Neuron (in vitro differentiated cells): Measurements from ENCODE around the gene IL18BP.

ENCODE experiments used
- H2AFZ ChIP-seq: one replicate; pipeline ENCODE4 v1.6.1; 2013; ENCODE audit warnings: low read depth, mild to moderate bottlenecking, inconsistent platforms, low read length, moderate library complexity
- H3K27me3 ChIP-seq: one replicate; pipeline ENCODE4 v1.6.1; 2013; ENCODE audit warnings: low read length; ENCODE audit not compliant: insufficient read depth
- H3K36me3 ChIP-seq: one replicate; pipeline ENCODE4 v1.6.1; 2013; ENCODE audit warnings: low read length; ENCODE audit not compliant: insufficient read depth
- H3K4me1 ChIP-seq: one replicate; pipeline ENCODE4 v1.6.1; 2013; ENCODE audit warnings: low read length; ENCODE audit not compliant: insufficient read depth
- H3K4me3 ChIP-seq: 2 replicates; pipeline ENCODE4 v1.5.1; 2013; ENCODE audit warnings: mild to moderate bottlenecking, low read length, moderate library complexity
- H3K9me3 ChIP-seq: one replicate; pipeline ENCODE4 v1.6.1; 2013; ENCODE audit warnings: low read length

IL18BP gene

DNA sequence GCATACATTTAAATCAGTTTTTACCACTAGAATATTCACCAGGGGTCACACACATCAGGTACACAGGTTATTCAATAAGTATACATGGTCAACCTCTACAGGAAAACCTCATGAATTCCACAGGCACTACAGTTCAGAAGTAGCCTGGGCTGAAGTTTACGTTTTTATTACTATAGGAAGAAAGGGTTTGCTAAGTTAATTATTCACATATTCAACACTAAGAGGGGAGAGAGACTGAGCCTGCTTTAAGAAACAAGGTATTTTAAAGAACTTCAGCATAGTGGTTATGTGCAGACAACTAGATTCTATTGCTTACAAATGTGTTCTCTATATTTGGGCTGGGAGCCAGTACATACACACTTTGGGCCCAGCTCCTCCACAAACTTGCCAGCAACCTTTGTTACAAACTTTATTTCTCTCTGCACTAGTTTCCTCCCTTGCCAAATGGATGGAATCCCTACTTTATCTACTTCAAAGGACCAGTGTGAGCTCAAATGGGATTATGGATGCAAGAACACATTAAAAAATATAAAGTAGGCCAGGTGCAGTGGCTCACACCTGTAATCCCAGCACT, 31.9 kb downstream of the IL18BP start:
- no peaks in the 10 kb centered on the region for H3K9me3 ChIP-seq
- peaks cover 75% of the 10 kb centered on the region for H3K36me3 ChIP-seq
- no peak overlapping the region for H3K4me3 ChIP-seq
- H2AFZ ChIP-seq = no peak overlapping the region
- H3K4me1 ChIP-seq = no peaks in the 10 kb centered on the region
- H3K27me3 ChIP-seq = no peaks in the 10 kb centered on the region

GRCh38 chr11:72036687-72037086, 38.0 kb downstream of the IL18BP start:
- peaks cover 30% of the 10 kb centered on the region for H3K4me1 ChIP-seq
- H3K9me3 ChIP-seq = no peaks in the 10 kb centered on the region
- peaks cover 33% of the 10 kb centered on the region for H3K36me3 ChIP-seq
- no peak overlapping the region for H3K4me3 ChIP-seq
- no peaks in the 10 kb centered on the region for H3K27me3 ChIP-seq
- H2AFZ ChIP-seq = no peak overlapping the region

DNA sequence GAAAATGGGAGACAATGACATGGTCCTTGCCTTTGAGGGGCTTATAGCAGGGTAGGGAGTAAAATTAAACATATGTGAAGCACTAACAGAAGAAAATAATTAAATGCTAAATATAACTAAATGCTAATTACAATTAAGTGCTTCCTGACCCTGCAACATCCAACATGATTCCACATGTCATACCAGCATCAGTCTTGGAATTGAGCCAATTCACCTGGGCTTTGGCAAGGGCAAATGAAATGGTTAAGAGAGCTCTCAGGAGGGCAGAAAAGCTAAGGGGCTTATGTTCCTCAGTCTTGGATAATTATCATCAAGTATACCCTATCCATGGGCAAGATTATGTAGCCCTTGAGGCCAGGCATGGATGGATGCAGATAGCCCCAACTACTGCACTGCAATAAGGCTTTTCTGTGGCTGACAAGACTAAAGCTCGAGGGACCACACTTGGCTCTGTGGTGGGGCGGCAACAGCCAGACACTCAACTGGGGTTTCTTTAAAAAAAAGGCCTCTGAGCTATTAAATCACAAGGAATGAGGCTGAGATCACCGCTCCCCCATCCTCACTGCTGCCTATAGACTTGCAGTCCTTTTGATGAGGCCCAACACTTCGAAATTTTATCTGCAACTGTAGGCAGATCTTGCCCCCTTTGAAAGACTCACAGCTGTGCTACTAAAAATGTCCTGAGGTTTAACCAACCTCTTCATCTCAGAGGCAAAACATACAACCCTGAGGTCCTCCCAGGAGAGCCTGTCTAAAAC, 39.0 kb downstream of the IL18BP start:
- H3K27me3 ChIP-seq = no peaks in the 10 kb centered on the region
- H3K9me3 ChIP-seq = no peaks in the 10 kb centered on the region
- H2AFZ ChIP-seq = no peak overlapping the region
- peaks cover 39% of the 10 kb centered on the region for H3K4me1 ChIP-seq
- H3K4me3 ChIP-seq = no peak overlapping the region
- peaks cover 25% of the 10 kb centered on the region for H3K36me3 ChIP-seq

GRCh38 chr11:72038491-72038890, 39.8 kb downstream of the IL18BP start:
- Histone ChIP-seq H3K9me3 (no peaks in the 10 kb centered on the region), H3K36me3 (peaks cover 20% of the 10 kb centered on the region), H2AFZ (no peak overlapping the region), H3K27me3 (no peaks in the 10 kb centered on the region), H3K4me1 (peaks cover 41% of the 10 kb centered on the region), H3K4me3 (peak overlapping the region; percentile 68)

DNA sequence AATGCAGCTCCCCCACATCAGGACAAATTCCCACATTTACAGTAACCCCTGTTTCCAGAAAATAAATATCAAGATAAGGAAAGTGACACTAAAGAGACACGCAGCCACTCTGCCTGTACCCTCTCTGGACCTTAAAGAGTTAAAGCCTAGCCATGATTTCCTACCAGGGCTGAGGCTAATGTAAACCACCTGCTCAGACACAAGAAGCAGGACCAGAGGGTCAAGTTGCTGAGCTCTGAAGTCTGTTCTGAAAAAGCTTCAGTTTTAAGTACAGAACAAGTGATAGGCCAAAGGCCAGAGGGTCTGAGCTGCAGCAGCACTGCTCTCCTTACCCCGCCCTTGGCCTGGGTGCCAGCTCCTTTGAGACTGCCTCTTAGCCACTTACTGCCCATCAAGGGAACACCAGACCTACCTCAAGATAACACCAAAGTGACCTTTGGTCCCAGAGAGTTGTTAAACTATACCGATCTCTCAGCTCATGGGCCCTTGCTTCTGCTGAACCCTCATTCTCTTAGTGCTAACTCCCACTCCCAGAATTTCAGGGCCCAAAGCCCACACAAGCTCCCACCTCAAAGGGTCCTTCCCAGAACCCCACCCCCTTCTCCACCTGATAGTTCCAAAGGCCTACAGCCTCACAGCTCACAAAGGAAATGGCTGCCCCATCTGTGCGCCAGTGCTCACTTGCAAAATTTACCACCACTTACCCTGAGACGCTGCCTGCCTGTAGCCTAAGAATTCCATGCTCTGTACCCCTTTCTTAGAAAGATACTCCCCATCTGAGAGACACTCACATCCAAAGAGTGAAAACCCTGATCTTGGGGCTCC, 40.5 kb downstream of the IL18BP start:
- H3K4me1 ChIP-seq = peaks cover 41% of the 10 kb centered on the region
- H3K27me3 ChIP-seq = no peaks in the 10 kb centered on the region
- H3K4me3 ChIP-seq = peak overlapping the region; percentile 68
- H3K9me3 ChIP-seq = no peaks in the 10 kb centered on the region
- no peak overlapping the region for H2AFZ ChIP-seq
- H3K36me3 ChIP-seq = peaks cover 15% of the 10 kb centered on the region

GRCh38 chr11:72039856-72040401, 41.2 kb downstream of the IL18BP start:
- Histone ChIP-seq H3K4me1 (peaks cover 41% of the 10 kb centered on the region), H3K4me3 (peak overlapping the region; percentile 68), H3K9me3 (no peaks in the 10 kb centered on the region), H3K36me3 (peaks cover 10% of the 10 kb centered on the region), H3K27me3 (no peaks in the 10 kb centered on the region), H2AFZ (no peak overlapping the region)

DNA sequence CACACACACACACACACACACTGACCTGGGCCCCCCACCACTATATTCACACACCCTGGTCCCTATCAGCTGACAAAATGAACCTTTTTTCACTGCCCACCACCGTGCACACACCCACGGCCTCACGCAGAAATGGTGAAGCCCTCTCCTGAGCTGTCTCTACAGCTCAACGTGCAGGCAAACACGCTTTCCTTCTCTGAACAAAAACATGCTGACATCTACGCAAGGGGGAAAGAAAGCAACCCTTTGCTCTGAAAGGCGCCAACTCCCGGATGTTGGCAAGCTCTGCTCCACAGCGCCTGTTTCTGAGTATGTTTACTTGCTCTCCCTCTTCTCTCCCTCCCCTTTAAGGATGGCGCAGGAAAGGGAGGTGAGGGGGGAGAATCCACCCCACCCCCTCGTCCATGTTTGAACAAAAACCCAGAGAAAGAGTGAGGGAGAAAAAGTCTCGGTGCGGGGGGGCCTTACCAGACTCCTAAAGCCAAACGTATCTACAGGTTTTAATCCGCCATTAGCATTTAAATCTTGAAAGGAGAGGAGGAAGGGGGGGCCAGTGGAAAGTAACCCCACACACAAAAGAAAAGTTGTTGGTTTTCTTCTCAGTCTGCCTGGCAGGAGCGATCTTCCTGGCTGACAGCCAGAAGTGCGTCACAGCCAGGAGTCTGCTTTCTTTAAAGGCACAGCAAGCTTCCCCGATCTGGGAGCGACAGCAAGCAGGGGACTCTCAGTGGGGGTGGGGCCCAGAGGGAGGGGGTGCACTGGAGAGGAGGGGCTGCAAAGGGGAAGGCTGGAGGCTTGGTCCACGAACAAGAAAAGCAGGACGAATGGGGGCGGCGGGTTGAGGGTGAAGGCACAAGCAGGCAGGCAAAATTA, 42.0 kb downstream of the IL18BP start:
- peaks cover 7% of the 10 kb centered on the region for H3K36me3 ChIP-seq
- H3K27me3 ChIP-seq = no peaks in the 10 kb centered on the region
- H3K9me3 ChIP-seq = no peaks in the 10 kb centered on the region
- H3K4me3 ChIP-seq = peak overlapping the region; percentile 68
- H3K4me1 ChIP-seq = peaks cover 41% of the 10 kb centered on the region
- H2AFZ ChIP-seq = no peak overlapping the region

GRCh38 chr11:72041364-72042063, 42.8 kb downstream of the IL18BP start:
- peak overlapping the region; percentile 68 for H3K4me3 ChIP-seq
- H3K36me3 ChIP-seq = peaks cover 3% of the 10 kb centered on the region
- peaks cover 41% of the 10 kb centered on the region for H3K4me1 ChIP-seq
- H2AFZ ChIP-seq = peak overlapping the region; percentile 17
- no peaks in the 10 kb centered on the region for H3K9me3 ChIP-seq
- H3K27me3 ChIP-seq = no peaks in the 10 kb centered on the region

DNA sequence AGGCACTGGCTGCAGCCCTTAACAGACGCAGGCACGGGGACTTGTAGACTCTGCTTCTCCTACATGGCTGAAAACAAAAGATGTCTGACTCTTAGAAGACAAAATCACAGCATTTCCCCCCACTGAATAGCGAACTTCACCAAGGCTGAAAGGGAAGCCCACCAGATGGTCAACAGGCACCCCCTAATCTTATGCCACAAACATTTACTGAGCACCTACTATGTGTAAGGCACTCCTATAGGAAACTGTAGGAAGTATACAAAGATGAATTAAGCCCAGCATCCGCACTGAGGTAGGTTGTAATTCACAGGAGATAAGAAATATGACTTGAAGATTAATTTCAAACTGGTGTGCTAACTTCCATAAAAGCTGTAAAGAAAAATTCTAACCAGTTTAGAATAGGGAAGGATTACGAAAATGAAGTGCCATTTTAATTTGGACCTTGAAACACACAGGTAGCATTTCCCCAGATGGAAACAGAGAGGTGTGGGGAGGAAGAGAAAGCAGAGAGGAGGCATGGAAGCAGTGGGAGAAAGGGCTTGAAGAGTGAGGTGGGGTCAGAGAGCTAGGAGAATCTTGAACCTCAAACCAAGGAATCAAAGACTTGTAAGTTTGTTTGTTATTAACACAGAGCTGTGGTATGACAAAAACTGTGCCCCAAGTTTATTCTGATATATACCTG, 43.5 kb downstream of the IL18BP start:
- Histone ChIP-seq H3K4me1 (peaks cover 41% of the 10 kb centered on the region), H3K4me3 (peak overlapping the region; percentile 68), H3K27me3 (no peaks in the 10 kb centered on the region), H3K36me3 (peaks cover 3% of the 10 kb centered on the region), H2AFZ (peak overlapping the region; percentile 17), H3K9me3 (no peaks in the 10 kb centered on the region)

DNA sequence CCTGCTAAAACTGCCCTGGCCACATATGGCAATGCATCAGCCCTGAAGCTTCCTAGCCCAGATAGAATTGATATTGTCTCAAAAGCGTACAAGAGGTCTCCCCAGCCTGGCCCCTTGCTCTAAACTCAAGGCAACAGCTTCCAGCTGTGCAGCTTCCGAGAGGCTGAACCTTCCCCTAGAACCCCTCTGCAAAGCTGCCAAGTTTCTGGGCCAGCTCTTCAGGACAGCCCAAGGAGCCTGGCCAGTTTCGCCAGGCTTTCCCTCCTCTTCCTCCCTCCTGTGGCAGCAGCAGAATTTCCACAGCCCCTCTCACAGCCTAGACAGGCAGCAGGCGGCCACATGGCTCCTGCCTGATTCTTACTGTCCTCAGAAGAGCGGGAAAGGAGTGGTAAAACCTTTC, 47.1 kb downstream of the IL18BP start:
- peaks cover 18% of the 10 kb centered on the region for H3K4me1 ChIP-seq
- H3K36me3 ChIP-seq = peaks cover 5% of the 10 kb centered on the region
- H3K27me3 ChIP-seq = no peaks in the 10 kb centered on the region
- no peaks in the 10 kb centered on the region for H3K9me3 ChIP-seq
- H2AFZ ChIP-seq = no peak overlapping the region
- H3K4me3 ChIP-seq = no peak overlapping the region

GRCh38 chr11:72048766-72049460, 50.2 kb downstream of the IL18BP start:
- peaks cover 9% of the 10 kb centered on the region for H3K4me1 ChIP-seq
- H3K9me3 ChIP-seq = no peaks in the 10 kb centered on the region
- no peak overlapping the region for H2AFZ ChIP-seq
- H3K36me3 ChIP-seq = peaks cover 5% of the 10 kb centered on the region
- H3K4me3 ChIP-seq = no peak overlapping the region
- H3K27me3 ChIP-seq = no peaks in the 10 kb centered on the region
